Epithelial cell of esophagus (primary cell): Measurements from ENCODE around the gene C3orf33.

ENCODE experiments used
- DNase-seq: peaks from one replicate; pipeline ENCODE4 v3.0.0; 2010; ENCODE audit warnings: low read depth
- H3K4me3 ChIP-seq: 2 replicates; pipeline ENCODE4 v1.5.1; 2011; ENCODE audit warnings: mild to moderate bottlenecking, low read length, control low read depth
- TF ChIP-seq, protein P1 (sequence below): IDR thresholded peaks from 2 replicates; pipeline ENCODE4 v1.5.1; 2011; ENCODE audit warnings: low read depth, mild to moderate bottlenecking, low read length, control low read depth, inconsistent platforms; ENCODE audit not compliant: insufficient read depth; ENCODE audit errors: missing control alignments

C3orf33 gene

DNA sequence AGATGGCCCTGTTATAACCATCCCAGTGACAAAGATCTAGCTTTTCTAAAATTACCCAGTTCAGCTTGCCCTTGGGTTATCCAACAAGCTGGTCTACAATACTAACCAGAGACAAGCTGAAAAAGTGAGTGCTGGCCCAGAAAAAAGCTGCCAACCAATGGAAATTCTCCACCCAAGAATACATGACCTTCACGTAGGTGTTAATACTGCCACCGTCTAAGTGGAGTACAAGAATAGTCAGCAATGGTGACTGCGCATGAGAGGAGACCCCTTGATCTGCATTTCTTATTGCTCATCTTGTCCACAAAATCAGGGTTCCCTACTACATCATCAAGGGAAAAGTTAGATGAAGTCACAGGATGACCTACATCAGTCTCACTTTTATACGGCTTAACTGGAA, 45.4 kb downstream of the C3orf33 start:
- DNase-seq = no peak
- TF ChIP-seq, protein P1, sequence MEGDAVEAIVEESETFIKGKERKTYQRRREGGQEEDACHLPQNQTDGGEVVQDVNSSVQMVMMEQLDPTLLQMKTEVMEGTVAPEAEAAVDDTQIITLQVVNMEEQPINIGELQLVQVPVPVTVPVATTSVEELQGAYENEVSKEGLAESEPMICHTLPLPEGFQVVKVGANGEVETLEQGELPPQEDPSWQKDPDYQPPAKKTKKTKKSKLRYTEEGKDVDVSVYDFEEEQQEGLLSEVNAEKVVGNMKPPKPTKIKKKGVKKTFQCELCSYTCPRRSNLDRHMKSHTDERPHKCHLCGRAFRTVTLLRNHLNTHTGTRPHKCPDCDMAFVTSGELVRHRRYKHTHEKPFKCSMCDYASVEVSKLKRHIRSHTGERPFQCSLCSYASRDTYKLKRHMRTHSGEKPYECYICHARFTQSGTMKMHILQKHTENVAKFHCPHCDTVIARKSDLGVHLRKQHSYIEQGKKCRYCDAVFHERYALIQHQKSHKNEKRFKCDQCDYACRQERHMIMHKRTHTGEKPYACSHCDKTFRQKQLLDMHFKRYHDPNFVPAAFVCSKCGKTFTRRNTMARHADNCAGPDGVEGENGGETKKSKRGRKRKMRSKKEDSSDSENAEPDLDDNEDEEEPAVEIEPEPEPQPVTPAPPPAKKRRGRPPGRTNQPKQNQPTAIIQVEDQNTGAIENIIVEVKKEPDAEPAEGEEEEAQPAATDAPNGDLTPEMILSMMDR = no peak
- no peak overlapping the region for H3K4me3 ChIP-seq

DNA sequence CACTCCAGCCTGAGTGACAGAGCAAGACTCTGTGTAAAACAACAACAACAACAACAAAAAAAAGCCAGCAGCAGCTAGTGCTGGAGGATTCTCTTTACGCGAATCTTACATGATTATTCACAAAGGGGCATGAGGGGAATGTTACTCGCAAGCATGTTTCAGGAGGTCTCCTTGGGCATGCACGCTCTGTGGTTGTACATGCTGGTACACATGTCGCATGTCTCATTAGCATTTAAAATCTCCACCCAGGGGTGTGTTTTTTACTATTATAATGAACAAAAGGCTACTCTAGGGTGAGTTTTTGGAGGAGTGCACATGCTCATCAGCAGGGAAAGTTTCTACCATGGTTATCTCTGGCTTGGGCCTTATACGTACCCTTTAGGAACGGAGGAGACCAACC, 48.5 kb downstream of the C3orf33 start:
- no peak for DNase-seq

DNA sequence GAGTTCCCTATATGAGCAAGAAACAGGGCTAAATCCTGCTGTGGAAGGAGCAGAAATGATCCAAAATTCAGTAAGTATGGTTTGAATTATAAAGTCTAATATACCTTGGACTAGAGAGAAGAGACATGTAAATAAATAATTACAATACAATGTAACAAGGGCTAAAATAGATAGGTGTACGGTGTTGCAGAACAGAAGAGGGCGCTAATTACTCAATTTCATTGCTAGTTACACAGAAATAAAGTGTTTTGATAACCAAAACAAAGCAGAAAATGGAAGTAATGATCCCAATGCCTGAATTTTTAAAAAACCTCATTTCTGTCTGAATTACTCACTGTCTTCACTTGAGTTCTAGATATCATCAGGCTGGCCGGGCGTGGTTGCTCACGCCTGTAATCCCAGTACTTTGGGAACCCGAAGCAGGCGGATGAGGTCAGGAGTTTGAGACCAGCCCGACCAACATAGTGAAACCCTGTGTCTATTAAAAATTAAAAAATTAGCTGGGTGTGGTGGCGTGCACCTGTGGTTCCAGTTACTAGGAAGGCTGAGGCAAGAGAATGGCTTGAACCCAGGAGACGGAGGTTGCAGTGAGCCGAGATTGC, 52.9 kb downstream of the C3orf33 start:
- DNase-seq = peak; percentile 48
- H3K4me3 ChIP-seq = no peak overlapping the region
- TF ChIP-seq, protein P1 = peak; percentile 41

More for the DNA sequence above, 48.5 kb downstream of the C3orf33 start:
- TF ChIP-seq, protein P1 = no peak
- H3K4me3 ChIP-seq = no peak overlapping the region

DNA sequence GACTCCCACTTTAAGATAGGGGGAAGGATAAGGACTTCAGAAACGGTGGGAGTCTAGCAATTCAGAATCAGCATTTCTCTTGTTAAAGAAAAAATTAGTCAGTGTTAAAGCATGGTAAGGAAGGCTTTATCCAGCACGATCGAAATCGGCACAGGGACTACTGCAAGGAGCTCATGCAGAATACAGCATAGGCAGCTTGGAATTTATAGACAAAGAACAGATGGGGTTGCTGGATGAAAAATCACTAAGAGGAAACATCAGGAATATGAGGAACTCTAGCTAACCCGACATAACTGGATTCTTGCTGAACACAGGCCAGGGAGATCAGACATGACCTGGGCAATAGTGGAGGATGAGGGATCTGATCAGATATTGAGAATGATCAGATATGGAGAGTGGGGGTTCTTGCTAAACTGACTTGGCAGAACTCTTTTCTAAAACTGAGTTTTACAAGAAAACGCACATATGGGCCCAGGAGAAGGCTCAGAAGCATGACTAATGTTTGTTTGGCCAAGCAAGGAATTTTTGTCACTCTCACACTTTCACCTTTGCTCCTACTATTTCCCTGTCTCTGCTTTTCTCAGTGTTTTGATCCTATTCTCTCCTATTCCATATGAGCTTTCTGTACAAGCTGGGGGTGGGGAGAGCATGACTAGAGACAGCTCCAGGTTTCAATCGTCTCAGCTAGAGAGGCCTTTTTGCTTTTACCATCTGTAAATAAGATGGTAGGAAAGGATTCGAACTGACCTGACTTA, 57.3 kb downstream of the C3orf33 start:
- TF ChIP-seq, protein P1 = no peak
- no peak overlapping the region for H3K4me3 ChIP-seq
- no peak for DNase-seq

DNA sequence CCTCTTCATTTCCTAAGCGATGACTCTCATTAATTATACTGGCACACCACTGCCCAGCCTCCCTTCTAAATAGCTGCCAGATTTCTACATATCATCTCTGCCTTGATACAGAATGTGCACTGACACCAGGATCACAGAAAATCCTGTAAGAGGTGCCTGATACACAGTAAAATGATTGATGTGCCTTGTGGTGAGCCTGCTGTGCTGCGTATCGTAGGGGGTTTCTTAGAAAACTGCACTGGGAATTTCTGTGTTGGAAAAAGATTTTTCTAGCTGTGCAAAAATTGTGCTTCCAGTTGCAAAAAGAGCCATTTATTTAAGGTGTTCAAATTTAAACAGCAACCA, 58.2 kb downstream of the C3orf33 start:
- H3K4me3 ChIP-seq = no peak overlapping the region
- TF ChIP-seq, protein P1 = no peak
- DNase-seq = no peak

DNA sequence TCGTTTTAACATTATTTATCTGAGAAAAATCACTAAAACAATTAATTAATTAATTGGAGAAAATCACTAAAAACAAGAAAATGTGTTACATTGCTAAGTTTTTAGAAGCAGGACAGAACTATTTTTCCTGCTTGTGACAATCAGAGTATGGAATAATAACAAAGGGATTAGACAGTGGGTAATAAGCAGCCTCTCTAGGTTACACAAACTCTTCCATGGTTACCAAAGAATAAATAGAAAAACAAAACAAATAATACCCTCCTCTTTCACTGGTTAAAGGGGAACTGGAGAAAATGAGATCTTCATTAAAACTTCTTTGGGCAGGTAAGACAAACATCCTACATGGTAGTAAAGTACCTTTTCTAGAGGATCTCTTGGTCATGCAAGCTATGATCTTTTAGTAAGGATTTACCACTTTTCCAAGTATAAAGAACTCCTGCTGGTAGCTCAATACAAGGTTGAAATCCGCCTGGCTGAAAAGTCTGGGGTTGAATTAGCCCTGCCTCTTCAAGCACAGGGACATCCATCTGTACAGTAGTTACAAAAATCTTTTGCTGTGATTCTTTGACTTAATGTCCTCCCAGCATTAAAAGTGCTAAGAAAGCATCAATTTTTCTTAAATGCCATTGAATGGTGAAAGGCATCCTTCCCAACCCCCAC, 58.7 kb downstream of the C3orf33 start:
- no peak for DNase-seq
- TF ChIP-seq, protein P1 = no peak
- no peak overlapping the region for H3K4me3 ChIP-seq
